IMR-90 (cell line): ENCODE measurements around the gene FSIP1.

Source experiments
- CEBPB ChIP-seq: IDR thresholded peaks from 2 replicates; pipeline ENCODE4 v1.6.1; 2012; ENCODE audit warnings: low read depth, low read length, improper control_type of control experiment
- CHD1 ChIP-seq: IDR thresholded peaks from 2 replicates; pipeline ENCODE4 v1.6.1; 2012; ENCODE audit warnings: low read depth, low read length, improper control_type of control experiment
- CTCF ChIP-seq: conservative IDR thresholded peaks from 2 replicates; pipeline ENCODE4 v1.5.1; 2012; ENCODE audit warnings: mild to moderate bottlenecking, low read depth, low read length, improper control_type of control experiment
- ELK1 ChIP-seq: fragments of 150-350 bp; IDR thresholded peaks from 2 replicates; pipeline ENCODE4 v1.6.1; 2016; ENCODE audit warnings: low read depth, mild to moderate bottlenecking, low read length, moderate library complexity, borderline replicate concordance
- FOS ChIP-seq: fragments of 150-350 bp; IDR thresholded peaks from 2 replicates; pipeline ENCODE4 v1.6.1; 2016; ENCODE audit warnings: low read depth, low read length
- MAFK ChIP-seq: IDR thresholded peaks from 2 replicates; pipeline ENCODE4 v1.6.1; 2012; ENCODE audit warnings: low read depth, low read length, improper control_type of control experiment
- MAZ ChIP-seq: IDR thresholded peaks from 2 replicates; pipeline ENCODE4 v1.6.1; 2012; ENCODE audit warnings: low read depth, mild to moderate bottlenecking, low read length, improper control_type of control experiment, moderate library complexity, borderline replicate concordance
- MXI1 ChIP-seq: IDR thresholded peaks from 2 replicates; pipeline ENCODE4 v1.6.1; 2012; ENCODE audit warnings: low read depth, mild to moderate bottlenecking, low read length, moderate library complexity, borderline replicate concordance
- NFE2L2 ChIP-seq: fragments of 150-350 bp; IDR thresholded peaks from 2 replicates; pipeline ENCODE4 v1.6.1; 2016; ENCODE audit warnings: low read depth, mild to moderate bottlenecking, low read length
- POLR2A ChIP-seq: IDR thresholded peaks from 2 replicates; pipeline ENCODE4 v1.6.1; 2012; ENCODE audit warnings: mild to moderate bottlenecking, low read depth, low read length
- RAD21 ChIP-seq: IDR thresholded peaks from 2 replicates; pipeline ENCODE4 v1.6.1; 2012; ENCODE audit warnings: low read length, improper control_type of control experiment
- RCOR1 ChIP-seq: IDR thresholded peaks from 2 replicates; pipeline ENCODE4 v1.6.1; 2012; ENCODE audit warnings: mild to moderate bottlenecking, low read length, improper control_type of control experiment; ENCODE audit not compliant: insufficient replicate concordance
- SMC3 ChIP-seq: fragments of 150-350 bp; IDR thresholded peaks from 2 replicates; pipeline ENCODE4 v1.6.1; 2016; ENCODE audit warnings: low read depth, mild to moderate bottlenecking, antibody characterized with exemption, low read length, moderate library complexity
- USF2 ChIP-seq: fragments of 150-350 bp; IDR thresholded peaks from 2 replicates; pipeline ENCODE4 v1.6.1; 2017; ENCODE audit warnings: mild to moderate bottlenecking, antibody characterized with exemption, low read length, low read depth

GRCh38 chr15:39582286-39582976, 200.2 kb downstream of the FSIP1 start:
- TF ChIP-seq CTCF (no peak), MAFK (no peak), FOS (no peak), CHD1 (no peak; the same call in 1 of the 2 replicates), ELK1 (no peak), MXI1 (peak; percentile 68; the same call in 1 of the 2 replicates), POLR2A (peak; percentile 25), RAD21 (no peak), MAZ (no peak), CEBPB (no peak), USF2 (peak; percentile 85), RCOR1 (no peak), SMC3 (no peak), NFE2L2 (no peak)
